Measurements from ENCODE around the gene ABCD4.
A peak's percentile ranks its signal among the peaks of the same experiment; 100 is the strongest.

The ABCD4 gene

DNA sequence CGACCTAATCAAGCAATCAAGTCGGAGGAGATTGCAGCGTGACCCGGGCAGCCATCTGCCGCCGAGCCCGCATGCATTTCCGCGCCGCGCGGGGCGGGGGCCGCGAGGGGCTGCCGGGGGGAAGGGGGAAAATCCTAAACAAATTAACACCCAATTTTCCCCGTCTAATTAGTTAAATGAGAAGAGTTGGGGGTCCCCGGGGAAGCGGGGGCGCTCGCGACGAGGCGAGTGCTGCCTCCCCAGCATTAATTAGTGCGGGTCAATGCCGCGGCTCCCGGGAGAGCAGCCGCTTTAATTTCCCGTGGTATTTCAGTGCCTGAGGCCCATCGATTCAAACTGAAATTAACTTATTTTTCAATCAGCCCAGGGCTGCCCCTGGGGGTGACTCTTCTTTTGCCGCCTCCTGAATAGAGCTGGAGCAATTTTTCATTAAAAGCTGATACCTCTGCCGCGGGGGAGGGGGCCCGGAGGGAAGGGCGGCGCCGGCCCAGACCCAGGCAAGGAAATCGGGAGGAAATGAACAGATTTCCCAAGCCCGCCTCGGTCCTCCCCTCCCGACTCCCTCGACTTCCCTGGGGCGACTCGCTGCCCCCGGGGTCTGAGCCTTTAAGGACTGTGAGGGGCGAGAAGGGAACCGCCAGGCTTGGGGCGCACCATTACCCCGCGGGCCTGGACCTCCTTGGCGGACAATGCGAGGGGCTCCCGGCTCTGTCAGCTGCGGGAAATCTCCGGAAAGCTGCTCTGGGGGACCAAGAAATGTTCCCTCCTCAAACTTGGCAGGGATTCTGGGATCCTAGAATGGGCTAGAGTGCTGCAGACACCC lies 44.6 kb downstream of the ABCD4 start:
- no peak for DNase-seq

DNA sequence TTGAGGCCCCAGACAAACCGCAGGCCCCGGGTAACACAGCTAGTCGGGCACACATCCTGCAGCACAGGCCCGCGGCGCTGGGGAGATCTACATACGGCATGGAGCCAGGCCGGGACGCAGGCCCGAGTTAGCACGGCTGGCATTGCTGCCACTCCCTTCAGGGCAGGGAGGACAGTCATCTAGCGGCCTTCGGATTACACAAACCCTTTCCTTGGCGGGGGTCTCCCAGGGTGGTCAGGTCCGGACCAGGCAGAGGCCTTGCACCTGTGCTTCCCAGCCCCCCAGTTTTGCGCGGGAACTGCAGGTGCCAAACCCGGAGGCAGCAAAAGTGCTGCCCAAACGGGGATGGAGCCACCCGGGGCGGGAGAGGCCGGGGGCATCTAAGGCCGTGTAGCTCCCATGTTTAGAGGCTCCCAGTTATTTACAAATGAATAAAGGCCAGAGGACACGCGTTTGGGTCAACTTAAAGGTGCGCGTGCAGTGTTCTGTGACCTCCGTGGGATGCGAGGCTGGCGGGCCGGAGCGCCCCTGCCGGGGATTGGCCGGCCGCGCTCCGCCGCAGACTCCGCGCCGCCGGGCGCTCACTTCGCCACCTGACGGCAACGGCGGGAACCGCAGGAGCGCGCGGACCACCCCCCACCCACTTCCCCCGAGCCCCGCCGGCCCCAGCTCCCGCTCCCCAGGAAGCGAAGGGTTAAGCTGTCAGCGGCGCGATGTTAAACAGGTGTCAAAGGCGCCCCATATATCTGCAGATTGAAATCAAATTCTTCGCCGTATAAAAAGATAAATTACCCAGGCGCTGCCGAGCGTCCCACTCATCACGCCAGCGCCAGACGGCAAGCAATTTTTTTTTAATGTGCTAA lies 45.4 kb downstream of the ABCD4 start:
- DNase-seq = peak; percentile 61

DNA sequence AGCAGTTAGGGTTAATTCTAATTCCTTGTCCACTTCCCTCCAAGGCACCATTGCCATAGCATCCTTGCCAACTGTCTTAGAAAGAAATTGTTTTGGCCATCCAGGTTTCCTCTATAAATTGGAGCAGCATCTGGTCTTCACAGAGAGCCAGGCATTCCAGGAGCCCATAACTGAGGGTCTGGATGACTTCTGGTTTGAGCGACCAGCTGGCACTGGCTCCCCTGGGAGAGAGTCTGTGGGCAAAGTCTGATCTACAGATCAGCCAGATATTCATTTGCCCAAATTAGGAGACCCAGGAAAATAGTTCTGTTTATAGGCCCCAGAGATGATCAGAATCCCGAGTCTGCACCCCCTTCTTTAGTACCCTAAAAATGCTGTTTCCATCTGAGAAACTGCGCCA lies 47.5 kb downstream of the ABCD4 start:
- no peak for DNase-seq

GRCh38 chr14:74249433-74250375 lies 53.0 kb downstream of the ABCD4 start:
- no peak for DNase-seq

DNA sequence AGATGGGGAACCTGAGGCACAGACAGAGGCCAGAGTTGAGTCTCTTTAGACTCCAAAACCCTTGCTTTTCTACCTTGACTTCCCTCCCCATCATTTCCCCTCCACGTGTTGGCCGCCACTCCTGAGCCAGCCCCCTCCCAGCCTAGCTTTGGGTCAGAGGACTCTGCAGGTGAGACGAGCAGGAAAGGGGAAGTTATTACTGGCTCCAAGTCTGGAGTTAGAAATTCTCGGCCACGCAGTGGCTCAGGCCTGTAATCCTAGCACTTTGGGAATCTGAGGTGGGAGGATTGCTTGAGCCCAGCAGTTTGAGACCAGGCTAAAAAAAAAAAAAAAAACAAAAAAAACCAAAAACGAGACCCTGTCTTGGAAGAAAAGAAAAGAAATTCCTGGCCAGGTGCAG lies 54.7 kb downstream of the ABCD4 start:
- no peak for DNase-seq

DNA sequence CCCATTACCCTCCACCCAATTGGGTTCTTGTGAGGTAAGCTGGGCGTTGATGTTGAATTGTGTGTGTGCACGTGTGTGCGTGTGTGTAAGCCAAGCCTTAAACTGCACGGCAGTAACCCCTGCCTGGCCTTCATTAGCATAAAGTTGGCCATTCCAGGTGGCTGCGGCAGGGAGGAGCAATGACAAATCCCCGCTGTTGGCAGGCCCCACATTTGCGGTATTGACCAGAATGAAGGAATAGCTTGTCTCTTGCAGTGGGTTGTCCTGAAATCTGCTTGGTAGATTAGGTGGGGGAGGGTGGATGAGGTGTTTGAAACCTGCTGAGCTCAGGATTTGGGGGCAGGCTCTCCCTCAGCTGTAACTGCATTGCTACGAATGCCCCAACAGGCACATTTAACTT lies 56.2 kb downstream of the ABCD4 start:
- DNase-seq = no peak

- DNase-seq = no peak
Measured at GRCh38 chr14:74245292-74245691, 57.4 kb downstream of the ABCD4 start.

DNA sequence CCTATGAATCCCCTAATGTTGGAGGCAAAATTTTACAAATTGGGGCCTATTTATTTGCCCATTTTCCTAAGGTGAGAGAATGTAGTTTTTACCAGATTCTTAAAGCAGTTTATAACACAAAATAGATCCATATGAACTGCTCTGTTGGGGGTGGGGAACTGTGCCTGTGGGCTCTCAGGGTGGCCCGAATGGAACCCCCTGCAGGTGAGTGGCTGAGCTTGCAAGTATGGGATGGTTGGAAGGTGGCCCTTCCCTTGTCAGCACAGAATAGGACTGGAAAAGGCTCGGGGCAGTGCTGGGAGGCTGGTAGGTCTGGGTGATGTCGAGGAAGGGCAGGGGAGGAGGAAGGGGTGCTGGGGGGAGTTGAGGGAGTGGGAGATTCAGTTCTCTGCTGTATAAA lies 58.6 kb downstream of the ABCD4 start:
- DNase-seq = no peak

- DNase-seq = no peak
Measured at GRCh38 chr14:74243051-74243450, 59.7 kb downstream of the ABCD4 start.

DNA sequence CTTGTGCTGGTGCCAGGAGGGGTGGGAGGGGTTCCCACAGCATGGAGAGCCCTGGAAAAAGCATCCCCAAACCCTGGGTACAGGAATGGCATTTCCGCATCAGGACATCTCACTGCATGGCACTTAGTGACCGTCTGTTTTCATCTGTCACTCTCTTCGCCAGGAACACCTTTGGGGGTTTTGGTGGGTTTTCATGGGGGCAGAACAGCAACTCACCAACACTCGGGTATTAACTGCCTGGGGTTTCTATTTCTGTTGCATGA lies 60.0 kb downstream of the ABCD4 start:
- no peak for DNase-seq

DNA sequence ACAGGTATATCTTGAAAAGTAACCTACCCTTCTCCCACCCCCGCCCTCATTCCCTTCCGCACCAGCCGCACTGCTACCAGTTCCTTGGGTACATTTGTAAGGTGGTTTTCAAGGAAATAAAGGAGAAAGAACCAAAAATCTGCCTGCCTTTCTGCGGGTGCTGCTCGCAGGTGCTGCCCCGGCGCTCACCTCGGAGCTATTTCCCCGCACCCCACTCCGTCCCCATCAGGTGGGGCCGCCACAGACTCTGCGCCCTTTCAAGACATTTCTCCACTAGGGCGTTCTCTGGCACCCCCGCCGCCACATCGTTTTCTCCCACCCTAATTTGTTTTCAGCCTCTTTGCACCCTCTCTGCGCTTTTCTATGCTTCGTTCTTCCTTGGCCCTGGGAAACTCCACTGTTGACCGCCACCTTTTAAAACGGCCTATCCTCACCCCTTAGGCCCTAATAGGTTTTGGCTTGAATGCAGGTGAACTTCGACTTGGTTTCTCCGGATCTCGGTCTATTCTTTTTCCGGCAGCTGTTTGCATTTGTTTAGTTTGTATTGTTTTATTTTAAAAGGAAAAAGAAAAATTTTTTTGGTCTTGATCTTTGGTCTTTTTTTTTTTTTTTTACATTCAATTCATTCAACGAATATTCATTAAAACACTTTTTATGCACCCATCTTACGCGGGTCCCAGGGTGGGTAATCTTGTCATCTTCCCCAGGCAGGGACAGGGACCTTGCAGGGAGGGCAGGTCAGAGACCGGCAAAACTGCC lies 60.5 kb downstream of the ABCD4 start:
- no peak for DNase-seq

DNA sequence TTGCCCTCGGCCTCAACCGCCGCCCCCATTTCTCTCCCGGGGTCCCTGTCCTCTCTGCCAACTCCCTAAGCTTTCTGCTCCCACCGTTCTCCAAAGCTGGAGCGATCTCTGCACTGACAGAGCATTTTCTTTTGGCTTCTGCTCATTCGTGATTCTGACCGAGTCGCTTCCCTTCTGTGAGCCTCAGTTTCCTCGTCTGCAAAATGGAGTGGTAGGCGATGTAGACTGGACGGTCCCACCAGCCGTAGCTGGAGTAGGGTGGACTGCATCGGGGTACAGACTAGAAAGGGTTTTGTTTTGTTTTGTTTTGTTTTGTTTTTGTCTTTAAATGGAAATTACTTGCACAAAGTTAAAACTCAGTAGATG lies 61.1 kb downstream of the ABCD4 start:
- no peak for DNase-seq

- no peak for DNase-seq
Measured at GRCh38 chr14:74240794-74241651, 61.7 kb downstream of the ABCD4 start.

DNA sequence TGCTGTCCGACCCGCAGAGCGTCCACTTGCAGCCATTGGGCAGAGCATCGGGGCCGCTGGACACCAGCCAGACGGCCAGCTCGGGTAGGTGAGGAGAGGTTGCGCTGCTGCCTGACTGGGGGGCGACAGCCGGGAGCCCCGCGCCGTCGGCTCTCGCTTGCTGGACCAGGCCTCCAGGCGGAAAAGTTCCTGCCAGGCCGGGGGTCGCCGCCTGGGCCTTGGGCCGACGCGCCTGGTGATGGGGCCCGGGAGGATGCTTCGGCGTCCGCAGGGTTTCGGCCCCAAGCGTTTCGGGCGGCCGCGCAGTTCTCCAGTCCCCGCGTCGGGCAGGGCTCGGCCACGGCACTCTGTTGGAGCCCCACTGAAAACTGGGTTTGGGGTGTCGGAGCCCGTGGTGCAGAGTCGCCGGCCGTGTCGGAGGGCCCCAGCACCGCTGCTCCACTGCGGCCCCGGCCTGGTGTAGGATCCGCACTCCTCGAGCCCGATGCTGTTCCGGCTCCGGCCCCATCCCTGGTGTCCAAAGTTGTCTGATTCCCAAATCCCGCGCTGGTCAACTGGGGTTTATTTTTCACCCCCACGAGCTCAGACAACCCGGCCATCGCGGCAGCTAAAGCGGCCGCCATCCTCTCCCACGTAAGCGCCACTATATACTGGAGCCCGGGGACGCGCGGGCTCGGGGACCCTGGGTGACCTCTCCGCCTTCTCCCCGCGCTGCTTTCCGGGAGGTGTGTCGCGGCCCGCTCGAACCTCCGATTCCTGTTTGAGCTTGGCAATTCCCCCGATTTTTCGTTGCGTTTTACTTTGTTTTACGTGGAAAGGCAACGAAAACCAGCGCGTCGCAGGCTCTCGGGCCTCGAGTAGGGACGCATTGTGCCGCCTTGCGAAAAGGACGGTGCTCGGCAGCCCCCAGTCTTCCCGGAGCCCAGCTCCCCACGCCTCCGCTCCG lies 62.6 kb downstream of the ABCD4 start:
- peak; percentile 10 for DNase-seq

DNA sequence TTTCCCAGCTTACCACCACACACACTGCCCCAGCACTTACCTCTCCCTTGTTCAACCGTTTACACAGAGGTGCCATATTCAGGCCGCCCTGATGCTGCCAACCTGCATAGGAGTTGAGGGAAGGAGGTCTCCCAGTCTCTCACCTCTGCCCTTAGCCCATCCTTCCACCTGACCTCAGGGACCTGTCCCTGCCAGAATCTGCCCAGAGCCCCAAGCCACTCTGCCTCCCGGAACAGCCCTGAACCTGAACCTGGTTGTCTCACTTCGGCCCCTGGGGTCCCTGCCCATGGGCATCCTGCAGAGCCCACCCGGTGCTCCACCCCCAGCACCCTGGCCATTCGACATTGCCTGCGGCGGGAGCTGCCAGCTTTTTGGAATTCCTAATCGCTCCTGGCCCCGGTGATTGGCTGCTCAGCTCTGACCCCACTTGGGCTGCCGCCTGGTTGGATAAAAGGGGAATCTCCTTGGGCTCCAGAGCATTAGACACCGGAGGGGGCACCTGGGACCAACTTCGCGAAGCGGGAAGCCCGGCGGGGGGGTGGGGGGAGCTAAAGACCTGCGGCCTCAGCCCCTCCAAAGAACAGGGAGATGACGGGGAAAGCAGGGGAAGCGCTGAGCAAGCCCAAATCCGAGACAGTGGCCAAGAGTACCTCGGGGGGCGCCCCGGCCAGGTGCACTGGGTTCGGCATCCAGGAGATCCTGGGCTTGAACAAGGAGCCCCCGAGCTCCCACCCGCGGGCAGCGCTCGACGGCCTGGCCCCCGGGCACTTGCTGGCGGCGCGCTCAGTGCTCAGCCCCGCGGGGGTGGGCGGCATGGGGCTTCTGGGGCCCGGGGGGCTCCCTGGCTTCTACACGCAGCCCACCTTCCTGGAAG lies 63.5 kb downstream of the ABCD4 start, which contains the start of gene VSX2:
VSX2 (plus strand) TSS at position 476 of the 874 bp plus-strand sequence; CDS start at position 589, 113 bp downstream.
- no peak for DNase-seq

GRCh38 chr14:74237441-74237840 lies 65.3 kb downstream of the ABCD4 start:
- DNase-seq = no peak

Data from suppressor macrophage treated with lipopolysaccharide for 4 hours (primary cell).